GM19328 (cell line): Measurements from ENCODE around the gene REC8.
A peak's percentile ranks its signal among the peaks of the same experiment; 100 is the strongest.
"Not testable (repeated sequence)": the region's sequence is repeated elsewhere in the genome, so short reads cannot be mapped to it uniquely, and the experiment has no call there.

Experiments
- ATAC-seq: cut with Tn5 transposase; IDR thresholded peaks from one replicate; pipeline ENCODE4 v1.9.1; 2021; ENCODE audit warnings: mild to moderate bottlenecking, moderate library complexity; ENCODE audit not compliant: unreplicated experiment

The REC8 gene

DNA sequence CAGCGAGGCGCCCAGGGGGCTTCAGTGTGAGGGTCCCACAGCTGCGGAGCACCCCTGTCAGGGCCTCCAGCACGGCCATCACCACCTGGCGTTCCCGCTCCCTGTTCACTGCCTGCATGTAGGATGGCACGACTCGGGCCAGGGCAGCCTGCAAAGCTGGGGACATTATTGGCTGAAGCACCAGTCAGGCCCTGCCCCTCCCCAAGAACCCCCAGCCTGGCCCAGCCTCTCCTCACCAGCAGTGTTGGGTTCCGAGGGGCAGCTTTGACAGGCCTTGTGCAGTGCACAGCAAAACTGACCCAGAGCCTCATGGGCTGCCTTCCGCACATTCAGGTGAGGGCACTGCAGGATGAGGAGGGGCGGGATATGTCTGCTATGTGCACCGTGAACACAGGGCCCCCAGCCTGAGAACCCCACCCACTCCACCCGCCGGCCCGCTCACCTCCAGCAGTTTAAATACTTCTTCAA, 11.2 kb downstream of the REC8 start:
- no peak for ATAC-seq

GRCh38 chr14:24184104-24184970, 12.5 kb downstream of the REC8 start:
- ATAC-seq: no peak

- no peak for ATAC-seq
These were observed 13.1 kb downstream of the REC8 start for GRCh38 chr14:24185026-24185425.

GRCh38 chr14:24185741-24186140, 13.9 kb downstream of the REC8 start:
- ATAC-seq: no peak

GRCh38 chr14:24186831-24187538, 15.1 kb downstream of the REC8 start:
- ATAC-seq: no peak

DNA sequence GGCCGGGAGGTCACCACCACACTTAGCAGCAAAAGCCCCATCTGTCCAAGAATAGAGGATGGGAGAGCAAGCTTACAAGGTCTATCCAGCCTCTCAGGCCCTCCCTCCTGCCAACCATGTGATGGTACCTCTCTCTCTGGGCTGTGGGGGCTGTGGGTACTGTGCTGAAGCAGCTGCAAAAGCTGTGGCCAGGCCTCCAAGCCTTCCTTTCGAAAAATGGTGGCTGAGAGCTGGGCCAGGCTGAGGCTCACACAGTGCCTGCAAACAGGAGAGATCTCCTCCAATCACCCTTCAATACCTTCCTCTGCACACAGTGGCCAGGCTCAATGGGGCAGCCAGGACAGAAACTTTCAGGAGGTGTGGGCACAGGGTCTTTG, 15.6 kb downstream of the REC8 start:
- no peak for ATAC-seq

GRCh38 chr14:24188251-24189058, 16.6 kb downstream of the REC8 start, which contains the start of gene IPO4:
Gene IPO4, minus strand, starts transcription at chr14:24188816. Its CDS starts 29 bp downstream, at chr14:24188787.
- ATAC-seq: peak; percentile 88

- no peak for ATAC-seq
These were observed 17.1 kb downstream of the REC8 start for GRCh38 chr14:24189059-24189375.

- no peak for ATAC-seq
These were observed 17.6 kb downstream of the REC8 start for GRCh38 chr14:24189460-24189859.

DNA sequence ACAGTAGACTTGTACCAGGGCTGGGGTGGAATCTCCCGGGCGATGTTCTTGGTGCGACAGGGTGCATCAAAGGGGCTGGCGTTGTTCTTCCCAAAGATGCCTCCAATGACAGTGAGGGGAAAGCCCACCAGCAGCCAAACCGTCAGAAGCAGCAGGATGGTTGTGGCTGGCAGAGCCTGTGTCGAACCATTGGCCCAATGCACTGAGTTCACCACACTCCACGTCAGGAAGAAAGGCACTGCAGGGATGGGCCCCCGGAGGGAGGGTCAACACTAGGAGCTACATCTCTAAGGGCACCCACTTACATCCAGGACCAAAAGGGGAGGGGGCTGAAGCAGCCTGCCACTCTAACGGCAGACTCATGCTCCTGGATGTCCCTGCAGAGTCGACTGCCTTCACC, 18.5 kb downstream of the REC8 start:
- ATAC-seq: no peak

DNA sequence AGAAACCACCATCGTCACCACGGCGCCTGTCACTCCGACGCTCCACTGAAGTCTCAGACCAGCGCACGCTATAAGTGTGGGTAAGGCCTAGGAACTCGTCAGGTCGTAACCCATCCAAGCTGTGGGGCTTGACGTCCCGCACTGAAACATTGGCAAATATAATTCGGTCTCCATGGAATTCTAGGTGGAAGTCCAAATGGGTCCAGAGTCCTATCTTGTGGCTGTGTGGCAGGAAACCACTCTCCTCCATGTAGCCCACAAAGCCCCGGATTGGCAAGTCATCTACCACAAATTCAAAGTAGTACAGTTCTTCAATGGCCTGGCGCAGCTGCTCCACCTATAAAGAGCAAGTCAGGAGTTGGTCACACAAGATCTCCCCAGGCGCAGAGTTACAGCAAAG, 21.1 kb downstream of the REC8 start:
- no peak for ATAC-seq

DNA sequence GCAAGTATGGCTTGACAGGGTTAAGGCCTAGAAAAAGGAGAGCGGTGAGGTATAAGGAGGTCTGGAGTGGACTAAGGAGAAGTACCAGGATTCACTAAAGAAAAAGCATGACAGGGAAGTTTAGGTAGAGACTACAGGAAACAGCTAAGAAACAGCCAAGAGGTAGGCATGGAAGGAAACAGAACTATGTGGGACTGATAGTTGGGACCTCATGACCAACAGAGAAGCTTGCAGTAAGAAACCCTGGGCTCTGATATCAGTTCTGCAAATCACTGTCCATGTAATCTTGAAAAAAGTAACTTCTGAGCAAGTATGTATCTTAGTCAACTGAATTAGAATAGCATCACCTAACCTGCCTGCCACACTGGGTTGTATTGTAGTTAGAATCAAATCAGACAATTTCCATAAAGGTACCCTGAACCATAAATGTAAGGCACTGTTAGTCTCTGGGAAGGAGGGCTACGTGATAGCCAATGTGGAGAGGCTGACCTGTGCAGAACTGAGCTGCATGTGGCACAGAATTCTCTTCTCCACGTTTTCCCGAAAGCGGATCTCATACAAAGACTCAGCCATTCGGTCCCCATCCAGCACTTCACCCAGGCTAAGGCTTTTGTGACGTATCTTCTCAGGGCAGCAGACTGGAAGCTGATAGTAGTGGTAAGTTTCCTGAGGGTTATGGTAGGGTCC, 22.4 kb downstream of the REC8 start:
- ATAC-seq: no peak

DNA sequence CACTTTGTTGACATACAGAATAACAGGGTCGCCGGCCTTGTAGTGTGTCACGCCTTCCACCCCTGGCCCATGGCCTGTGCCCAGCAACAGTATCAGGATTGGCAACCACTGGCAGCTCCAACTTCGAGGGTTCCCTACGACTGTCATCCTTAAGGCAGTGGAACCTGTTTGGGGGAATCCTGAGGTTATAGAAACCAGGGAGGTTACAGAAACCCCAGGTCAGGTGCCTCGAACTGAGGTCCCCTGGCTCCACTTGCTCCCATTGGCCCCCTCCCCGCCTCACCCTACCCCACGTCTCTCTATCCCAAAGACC, 22.9 kb downstream of the REC8 start:
- no peak for ATAC-seq

GRCh38 chr14:24195186-24196070, 23.5 kb downstream of the REC8 start, which contains the start of gene TM9SF1:
Gene TM9SF1, minus strand, starts transcription at chr14:24195441. Its CDS starts 422 bp downstream, at chr14:24195019.
- peak; percentile 82 for ATAC-seq

DNA sequence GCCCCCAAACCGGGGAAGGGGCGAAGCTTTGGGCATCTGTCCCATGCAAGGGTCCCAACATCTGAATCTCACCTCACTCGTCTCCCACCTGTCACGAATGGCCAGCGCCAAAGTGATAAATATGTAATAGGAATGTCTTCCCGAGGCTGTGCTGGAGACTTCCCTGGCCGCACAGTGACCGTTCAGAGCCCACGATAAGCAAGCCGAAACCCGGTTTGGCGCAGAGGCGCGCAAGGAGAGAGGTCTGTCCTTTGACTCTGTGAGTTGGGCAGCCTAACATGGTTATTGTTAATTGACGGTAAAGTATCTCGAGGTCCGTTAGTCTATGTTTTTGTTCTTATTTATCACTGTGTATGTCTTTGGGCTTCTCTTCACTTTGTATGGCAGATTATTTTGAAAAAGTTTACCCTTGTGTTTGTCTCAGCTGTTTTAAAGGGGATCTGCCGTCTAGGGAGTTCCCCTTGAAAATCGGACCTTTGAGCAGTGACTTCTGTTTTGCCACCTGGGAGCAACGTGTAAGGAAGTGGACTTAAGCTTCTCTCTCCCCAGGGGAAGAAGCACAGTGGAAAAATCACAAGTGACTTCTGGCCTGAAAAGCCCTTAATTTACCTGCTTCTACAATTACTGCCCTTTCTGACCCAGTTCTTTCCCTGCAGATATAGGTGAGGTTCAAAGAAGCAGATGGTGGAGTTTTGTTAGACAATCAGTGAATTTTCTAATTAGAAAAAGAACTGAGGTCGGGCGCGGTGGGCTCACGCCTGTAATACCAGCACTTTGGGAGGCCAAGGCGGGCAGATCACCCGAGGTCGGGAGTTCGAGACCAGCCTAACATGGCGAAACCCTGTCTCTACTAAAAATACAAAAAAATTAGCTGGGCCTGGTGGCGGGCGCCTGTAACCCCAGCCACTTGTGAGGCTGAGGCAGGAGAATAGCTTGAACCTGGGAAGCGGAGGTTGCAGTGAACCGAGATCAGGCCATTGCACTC, 24.5 kb downstream of the REC8 start:
- ATAC-seq: peak; percentile 9

DNA sequence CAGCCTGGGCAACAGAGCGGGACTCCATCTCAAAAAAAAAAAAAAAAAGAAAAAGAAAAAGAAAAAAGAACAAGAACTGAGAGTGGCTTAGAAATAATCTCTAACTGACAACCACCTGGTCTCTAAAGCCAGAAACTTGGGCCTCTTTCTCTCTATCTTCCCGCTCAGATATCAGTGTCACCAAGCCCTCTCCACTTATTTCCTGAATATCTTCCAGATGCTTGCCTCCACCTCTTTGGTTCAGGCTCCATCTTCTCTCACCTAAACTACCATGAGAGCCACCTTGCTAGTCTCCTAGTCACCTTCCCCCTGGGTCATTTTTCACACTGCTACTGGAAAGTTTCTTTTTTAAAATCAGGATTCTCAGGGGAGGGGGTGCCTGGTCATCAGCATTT, 25.2 kb downstream of the REC8 start:
- no peak for ATAC-seq

- ATAC-seq: no peak
These were observed 27.1 kb downstream of the REC8 start for GRCh38 chr14:24198814-24199524.

GRCh38 chr14:24202538-24202937, 30.7 kb downstream of the REC8 start:
- not testable (repeated sequence) for ATAC-seq
